ENCODE measurements around the gene MDK.

MDK gene

GRCh38 chr11:46392421-46393230 lies 11.2 kb downstream of the MDK start (continued):
- no peak for TF ChIP-seq INSM2 (tag by site-specific recombination; IDR thresholded peaks at IDR 0.05)
- TF ChIP-seq ZNF121 (tag by site-specific recombination; IDR thresholded peaks at IDR 0.05) = no peak
- TF ChIP-seq ZNF394 (tag by site-specific recombination; IDR thresholded peaks at IDR 0.05; ENCODE audit: borderline replicate concordance) = peak; percentile 28; the same call in 1 of the 2 replicates
- no peak for TF ChIP-seq ZNF560 (tag by site-specific recombination; IDR thresholded peaks at IDR 0.05; ENCODE audit: borderline replicate concordance)

GRCh38 chr11:46393231-46393616 lies 11.8 kb downstream of the MDK start:
- CTCF ChIA-PET = interaction anchor here (0.6 to 5.4 kb wide), 12 partner anchors 10 to 224 kb away, joined by 3 to 43 read pairs (median 4); partner anchors contain the start of genes ATG13, HARBI1 and MDK

GRCh38 chr11:46393759-46394158 lies 12.3 kb downstream of the MDK start:
- POLR2A ChIA-PET = interaction anchor here (0.6 kb wide), 1 partner anchor 83 kb away, joined by 4 read pairs; no protein-coding TSS in a partner anchor
- CTCF ChIA-PET = interaction anchor here (0.6 to 5.4 kb wide), 6 partner anchors 10 to 1844 kb away, joined by 3 to 43 read pairs (median 5); no protein-coding TSS in a partner anchor
- H3K4me3 ChIP-seq (ENCODE audit: low read depth, low read length) = no peak overlapping the region
- no peak for TF ChIP-seq ZXDB (tag by site-specific recombination; IDR thresholded peaks at IDR 0.05)
- TF ChIP-seq REPIN1 (tag by site-specific recombination; IDR thresholded peaks at IDR 0.05; ENCODE audit: low read depth) = no peak
- TF ChIP-seq ZNF513 (tag by site-specific recombination; IDR thresholded peaks at IDR 0.05) = no peak
- TF ChIP-seq, protein P1, sequence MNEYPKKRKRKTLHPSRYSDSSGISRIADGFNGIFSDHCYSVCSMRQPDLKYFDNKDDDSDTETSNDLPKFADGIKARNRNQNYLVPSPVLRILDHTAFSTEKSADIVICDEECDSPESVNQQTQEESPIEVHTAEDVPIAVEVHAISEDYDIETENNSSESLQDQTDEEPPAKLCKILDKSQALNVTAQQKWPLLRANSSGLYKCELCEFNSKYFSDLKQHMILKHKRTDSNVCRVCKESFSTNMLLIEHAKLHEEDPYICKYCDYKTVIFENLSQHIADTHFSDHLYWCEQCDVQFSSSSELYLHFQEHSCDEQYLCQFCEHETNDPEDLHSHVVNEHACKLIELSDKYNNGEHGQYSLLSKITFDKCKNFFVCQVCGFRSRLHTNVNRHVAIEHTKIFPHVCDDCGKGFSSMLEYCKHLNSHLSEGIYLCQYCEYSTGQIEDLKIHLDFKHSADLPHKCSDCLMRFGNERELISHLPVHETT (tag by site-specific recombination; IDR thresholded peaks at IDR 0.05) = no peak
- TF ChIP-seq ZNF398 (tag by site-specific recombination; IDR thresholded peaks at IDR 0.05) = no peak
- H3K9me3 ChIP-seq (ENCODE audit: control insufficient read depth, insufficient read depth, low read depth, low read length) = no peaks in the 10 kb centered on the region
- H3K4me1 ChIP-seq (ENCODE audit: control insufficient read depth, insufficient read depth, low read length) = no peaks in the 10 kb centered on the region
- H3K27ac ChIP-seq (ENCODE audit: extremely low read depth, low read depth, low read length) = no peak overlapping the region
- peaks cover 0 to 26% of the 10 kb centered on the region in 2 experiments; a peak in 1 of 3 replicates for H3K36me3 ChIP-seq (ENCODE audit: control insufficient read depth in 2 of 2, insufficient read depth in 1 of 2, low read length in 2 of 2)

More at GRCh38 chr11:46393231-46393616, 11.8 kb downstream of the MDK start:
- Histone ChIP-seq H3K36me3 (ENCODE audit: control insufficient read depth in 2 of 2, insufficient read depth in 1 of 2, low read length in 2 of 2) (peaks cover 0 to 25% of the 10 kb centered on the region in 2 experiments; a peak in 1 of 3 replicates), H3K4me3 (ENCODE audit: low read depth, low read length) (no peak overlapping the region), H3K4me1 (ENCODE audit: control insufficient read depth, insufficient read depth, low read length) (no peaks in the 10 kb centered on the region), H3K9me3 (ENCODE audit: control insufficient read depth, insufficient read depth, low read depth, low read length) (no peaks in the 10 kb centered on the region), H3K27ac (ENCODE audit: extremely low read depth, low read depth, low read length) (no peak overlapping the region)
- no peak for TF ChIP-seq ZNF202 (tag by site-specific recombination; IDR thresholded peaks at IDR 0.05; ENCODE audit: borderline replicate concordance)
- TF ChIP-seq PRDM4 (tag by site-specific recombination; IDR thresholded peaks at IDR 0.05) = peak; percentile 56; the same call in 1 of the 2 replicates
- POLR2A ChIA-PET = interaction anchor here (0.6 to 1.6 kb wide), 3 partner anchors 10 to 84 kb away, joined by 3 to 5 read pairs (median 4); no protein-coding TSS in a partner anchor
